ENCODE data around the gene CDHR1.

DNA sequence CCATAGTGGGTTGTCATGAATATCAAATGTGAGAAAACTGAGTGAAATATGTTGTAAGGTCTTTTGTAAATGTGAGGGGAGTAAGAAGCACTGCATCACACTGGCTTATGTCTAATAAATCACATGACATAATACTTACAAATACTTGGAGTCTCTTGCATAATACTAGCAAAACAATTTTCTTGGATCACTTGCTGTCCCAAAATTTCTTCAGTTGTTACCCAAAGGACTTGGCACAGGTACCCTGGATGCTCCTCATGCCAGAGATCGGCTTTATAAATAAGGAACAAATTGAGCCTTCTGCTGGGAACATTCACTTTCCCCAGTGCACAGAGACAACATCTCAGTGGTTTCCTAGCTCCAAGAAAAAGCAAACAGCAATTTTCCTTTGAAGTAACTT lies 36.0 kb downstream of the CDHR1 start:
- TF ChIP-seq, protein P1, sequence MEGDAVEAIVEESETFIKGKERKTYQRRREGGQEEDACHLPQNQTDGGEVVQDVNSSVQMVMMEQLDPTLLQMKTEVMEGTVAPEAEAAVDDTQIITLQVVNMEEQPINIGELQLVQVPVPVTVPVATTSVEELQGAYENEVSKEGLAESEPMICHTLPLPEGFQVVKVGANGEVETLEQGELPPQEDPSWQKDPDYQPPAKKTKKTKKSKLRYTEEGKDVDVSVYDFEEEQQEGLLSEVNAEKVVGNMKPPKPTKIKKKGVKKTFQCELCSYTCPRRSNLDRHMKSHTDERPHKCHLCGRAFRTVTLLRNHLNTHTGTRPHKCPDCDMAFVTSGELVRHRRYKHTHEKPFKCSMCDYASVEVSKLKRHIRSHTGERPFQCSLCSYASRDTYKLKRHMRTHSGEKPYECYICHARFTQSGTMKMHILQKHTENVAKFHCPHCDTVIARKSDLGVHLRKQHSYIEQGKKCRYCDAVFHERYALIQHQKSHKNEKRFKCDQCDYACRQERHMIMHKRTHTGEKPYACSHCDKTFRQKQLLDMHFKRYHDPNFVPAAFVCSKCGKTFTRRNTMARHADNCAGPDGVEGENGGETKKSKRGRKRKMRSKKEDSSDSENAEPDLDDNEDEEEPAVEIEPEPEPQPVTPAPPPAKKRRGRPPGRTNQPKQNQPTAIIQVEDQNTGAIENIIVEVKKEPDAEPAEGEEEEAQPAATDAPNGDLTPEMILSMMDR (IDR thresholded peaks at IDR 0.05) = no peak
- no peak for TF ChIP-seq EP300 (IDR thresholded peaks at IDR 0.05)
